Measurements from ENCODE around the gene GSX2.

GRCh38 chr4:54064317-54065111 is 35.4 kb upstream of the GSX2 start, which contains the start of gene CHIC2:
- TF ChIP-seq ZBTB21 (CRISPR knock-in tag; IDR thresholded peaks at IDR 0.05), result no peak
- TF ChIP-seq MZF1 (CRISPR knock-in tag; IDR thresholded peaks at IDR 0.05; ENCODE audit: borderline replicate concordance), result no peak
- TF ChIP-seq JARID2 (CRISPR knock-in tag; IDR thresholded peaks at IDR 0.05; ENCODE audit: insufficient replicate concordance), result no peak
- no peak; the same call in 1 of the 2 replicates for TF ChIP-seq NFYB (CRISPR knock-in tag; IDR thresholded peaks at IDR 0.05)

All from HepG2 (cell line).